Measurements from ENCODE around the gene AATF.

DNA sequence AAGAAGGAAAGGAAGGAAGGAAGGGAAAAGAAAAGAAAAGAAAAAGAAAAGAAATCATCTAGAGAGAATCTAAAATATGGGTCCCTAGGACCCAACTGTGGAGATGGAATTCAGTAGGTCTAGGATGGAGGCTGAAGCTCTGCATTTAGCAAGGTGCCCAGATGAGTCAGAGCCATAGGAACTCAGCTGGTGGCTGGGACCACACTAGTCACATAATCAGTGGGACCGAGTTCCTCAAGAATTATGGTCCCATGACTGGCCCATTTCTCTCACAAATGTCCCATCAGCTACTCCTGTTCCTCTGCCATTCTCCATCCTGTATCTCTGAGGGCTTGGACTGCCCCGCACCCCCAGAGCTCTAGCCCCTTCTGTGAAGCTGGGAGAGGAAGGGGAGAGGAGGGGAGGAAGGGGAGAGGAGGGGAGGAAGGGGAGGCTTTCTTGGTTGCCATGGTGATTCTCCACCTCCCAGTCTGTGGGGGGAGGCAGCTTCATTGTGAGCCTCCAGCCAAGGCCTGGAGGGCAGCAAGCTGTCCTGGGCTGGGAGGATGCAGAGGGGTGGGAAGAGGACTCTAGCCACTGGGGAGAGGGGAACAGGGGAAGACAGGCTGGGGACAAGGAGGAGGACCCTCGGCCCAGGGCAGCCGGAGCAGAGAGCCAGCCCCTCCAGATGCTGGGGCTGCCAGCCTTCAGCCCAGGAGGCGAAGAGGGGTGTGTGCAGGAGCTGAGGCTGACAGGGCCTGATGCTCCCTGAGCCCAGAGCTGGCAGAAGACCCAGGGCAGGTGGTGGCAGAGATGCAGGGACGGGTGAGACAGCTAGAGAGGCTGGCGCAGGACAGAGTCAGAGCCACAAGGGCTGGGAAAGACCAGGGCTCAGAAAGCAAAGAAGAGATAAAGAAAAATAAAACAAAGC lies 49.2 kb upstream of the AATF start:
- TF ChIP-seq, protein P1, sequence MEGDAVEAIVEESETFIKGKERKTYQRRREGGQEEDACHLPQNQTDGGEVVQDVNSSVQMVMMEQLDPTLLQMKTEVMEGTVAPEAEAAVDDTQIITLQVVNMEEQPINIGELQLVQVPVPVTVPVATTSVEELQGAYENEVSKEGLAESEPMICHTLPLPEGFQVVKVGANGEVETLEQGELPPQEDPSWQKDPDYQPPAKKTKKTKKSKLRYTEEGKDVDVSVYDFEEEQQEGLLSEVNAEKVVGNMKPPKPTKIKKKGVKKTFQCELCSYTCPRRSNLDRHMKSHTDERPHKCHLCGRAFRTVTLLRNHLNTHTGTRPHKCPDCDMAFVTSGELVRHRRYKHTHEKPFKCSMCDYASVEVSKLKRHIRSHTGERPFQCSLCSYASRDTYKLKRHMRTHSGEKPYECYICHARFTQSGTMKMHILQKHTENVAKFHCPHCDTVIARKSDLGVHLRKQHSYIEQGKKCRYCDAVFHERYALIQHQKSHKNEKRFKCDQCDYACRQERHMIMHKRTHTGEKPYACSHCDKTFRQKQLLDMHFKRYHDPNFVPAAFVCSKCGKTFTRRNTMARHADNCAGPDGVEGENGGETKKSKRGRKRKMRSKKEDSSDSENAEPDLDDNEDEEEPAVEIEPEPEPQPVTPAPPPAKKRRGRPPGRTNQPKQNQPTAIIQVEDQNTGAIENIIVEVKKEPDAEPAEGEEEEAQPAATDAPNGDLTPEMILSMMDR (IDR thresholded peaks at IDR 0.05 in 4 of 5, conservative IDR thresholded peaks at IDR 0.05 in 1 of 5) = no peak
- no peak for TF ChIP-seq POLR2A (IDR thresholded peaks at IDR 0.05)

Data from gastrocnemius medialis (tissue), 4 donors.